GM23338 (cell line): ENCODE measurements around the gene R3HDM4. TPM values are rescaled to one million over a fixed set of nuclear protein-coding genes. Genes with fewer than 3 reads are reported as not detected.
A peak's percentile ranks its signal among the peaks of the same experiment; 100 is the strongest.

ENCODE experiments used
- ATAC-seq: fragments of 200-7000 bp; cut with Tn5 transposase; 3 replicates; pipeline ENCODE4 v1.9.1; 2020
- DNase-seq: peaks from one replicate; pipeline ENCODE4 v3.0.0-alpha.2; 2015; ENCODE audit warnings: low spot score
- H2AFZ ChIP-seq: fragments of 200-600 bp; sonication (generic); 2 replicates; pipeline ENCODE4 v1.8.0; 2016; ENCODE audit warnings: antibody characterized with exemption, mild to moderate bottlenecking, moderate library complexity
- H3F3A ChIP-seq: fragments of 200-600 bp; sonication (generic); replicated peaks from 2 replicates; pipeline ENCODE4 v1.8.0; 2017; ENCODE audit warnings: antibody characterized with exemption, mixed run types, low read depth
- H3K27ac ChIP-seq: fragments of 200-600 bp; sonication (generic); 2 replicates; pipeline ENCODE4 v1.6.1; 2016; ENCODE audit warnings: low read depth
- H3K27me3 ChIP-seq: fragments of 200-600 bp; sonication (generic); 2 replicates; pipeline ENCODE4 v1.8.0; 2016; ENCODE audit warnings: mild to moderate bottlenecking, mixed run types, moderate library complexity; ENCODE audit not compliant: insufficient read depth
- H3K36me3 ChIP-seq: fragments of 200-600 bp; sonication (generic); 2 replicates; pipeline ENCODE4 v1.8.0; 2016; ENCODE audit warnings: mild to moderate bottlenecking; ENCODE audit not compliant: insufficient read depth
- H3K4me1 ChIP-seq: fragments of 200-600 bp; sonication (generic); 2 replicates; pipeline ENCODE4 v1.8.0; 2016; ENCODE audit warnings: mild to moderate bottlenecking, moderate library complexity; ENCODE audit not compliant: insufficient read depth
- H3K4me2 ChIP-seq: fragments of 200-600 bp; sonication (generic); 2 replicates; pipeline ENCODE4 v1.7.1; 2017; ENCODE audit warnings: mixed run types
- H3K4me3 ChIP-seq: fragments of 200-600 bp; sonication (generic); 2 replicates; pipeline ENCODE4 v1.6.1; 2016; ENCODE audit warnings: mixed run types
- H3K79me2 ChIP-seq: fragments of 200-600 bp; sonication (generic); replicated peaks from 2 replicates; pipeline ENCODE4 v1.8.0; 2017; ENCODE audit warnings: mild to moderate bottlenecking; ENCODE audit not compliant: insufficient read depth
- H3K9me2 ChIP-seq: fragments of 200-600 bp; sonication (generic); 2 replicates; pipeline ENCODE4 v1.8.0; 2017; ENCODE audit not compliant: insufficient read depth
- H4K20me1 ChIP-seq: fragments of 200-600 bp; sonication (generic); replicated peaks from 2 replicates; pipeline ENCODE4 v1.8.0; 2017; ENCODE audit warnings: mild to moderate bottlenecking; ENCODE audit not compliant: insufficient read depth
- H3K27ac Mint-ChIP-seq: 2 replicates; pipeline ENCODE4 v1.8.0; 2020; ENCODE audit warnings: inconsistent platforms, mild to moderate bottlenecking, moderate library complexity, mixed read lengths
- H3K27me3 Mint-ChIP-seq: 3 replicates; pipeline ENCODE4 v1.8.0; 2022; ENCODE audit warnings: low read depth, mild to moderate bottlenecking, moderate library complexity, mixed read lengths, inconsistent platforms; ENCODE audit not compliant: insufficient read depth, poor library complexity
- H3K36me3 Mint-ChIP-seq: 3 replicates; pipeline ENCODE4 v1.8.0; 2021; ENCODE audit warnings: low read depth, mild to moderate bottlenecking, inconsistent platforms, moderate library complexity, mixed read lengths
- H3K4me1 Mint-ChIP-seq: 3 replicates; pipeline ENCODE4 v1.8.0; 2020; ENCODE audit warnings: mild to moderate bottlenecking, inconsistent platforms, mixed read lengths
- H3K4me3 Mint-ChIP-seq: 3 replicates; pipeline ENCODE4 v1.8.0; 2021; ENCODE audit warnings: moderate library complexity, mild to moderate bottlenecking, inconsistent platforms, mixed read lengths
- H3K9me3 Mint-ChIP-seq: 3 replicates; pipeline ENCODE4 v1.8.0; 2020; ENCODE audit warnings: moderate library complexity, mild to moderate bottlenecking, inconsistent platforms, mixed read lengths
- CTCF ChIP-seq, 2 experiments: fragments of 200-600 bp in 1 of 2; sonication (generic) in 1 of 2; conservative IDR thresholded peaks; 2 replicates each; pipeline versions ENCODE4 v1.5.1 to v1.6.1; 2016 to 2017; ENCODE audit warnings: antibody characterized with exemption in 2 of 2, low read depth in 2 of 2, mild to moderate bottlenecking in 2 of 2, moderate library complexity in 1 of 2
- JUNB ChIP-seq: IDR thresholded peaks from one replicate; pipeline ENCODE4 v1.6.1; 2016; ENCODE audit warnings: antibody characterized with exemption; ENCODE audit not compliant: unreplicated experiment
- ZNF462 ChIP-seq: fragments of 250-450 bp; sonication (Bioruptor Pico); IDR thresholded peaks from 2 replicates; pipeline ENCODE4 v1.5.0; 2020; ENCODE audit warnings: mild to moderate bottlenecking, moderate library complexity
- polyA plus RNA-seq: library from polyadenylated mRNA; unstranded; fragments of >200 nt; fragmentation: Nextera tagmentation; extraction: Ambion mirVana; gene quantifications from 2 replicates; pipeline ENCODE4 v1.2.1, GENCODE V29; 2016
- total RNA-seq: library from RNA; depleted of rRNA; stranded (reverse); fragments of >200 nt; shearing (Covaris generic); gene quantifications from 2 replicates; pipeline ENCODE4 v1.2.3, GENCODE V29; 2014

The R3HDM4 gene
- total and polyA plus RNA-seq, 2 experiments from 2014 or later = 76.5 to 87.1 TPM

- no peak for TF ChIP-seq ZNF462
Observed at GRCh38 chr19:884420-885211, 28.4 kb downstream of the R3HDM4 start (continued).

- no peaks in the 10 kb centered on the region for H3K4me1 Mint-ChIP-seq
- DNase-seq = no peak
- Histone ChIP-seq H3K4me2 (no peak overlapping the region), H3K79me2 (no peaks in the 10 kb centered on the region), H3K9me2 (no peaks in the 10 kb centered on the region), H3K27me3 (no peaks in the 10 kb centered on the region), H3K4me1 (no peaks in the 10 kb centered on the region), H3K27ac (no peak overlapping the region), H3F3A (no peaks in the 10 kb centered on the region), H2AFZ (no peak overlapping the region), H4K20me1 (peaks cover 4% of the 10 kb centered on the region; the same call in 1 of the 2 replicates), H3K4me3 (no peak overlapping the region), H3K36me3 (no peaks in the 10 kb centered on the region)
- peaks cover 2% of the 10 kb centered on the region for H3K27me3 Mint-ChIP-seq
- peak; percentile 52 for ATAC-seq
- H3K9me3 Mint-ChIP-seq = no peaks in the 10 kb centered on the region; the same call in 2 of the 3 replicates
- H3K36me3 Mint-ChIP-seq = peaks cover 32% of the 10 kb centered on the region; the same call in 2 of the 3 replicates
- H3K27ac Mint-ChIP-seq = no peak overlapping the region
- H3K4me3 Mint-ChIP-seq = no peak overlapping the region
- TF ChIP-seq CTCF (conservative IDR thresholded peaks at IDR 0.05; ENCODE audit: low read depth in 2 of 2) (peak; percentile 9 to 40; a peak in 2 of 4 replicates), JUNB (no peak)
Observed at GRCh38 chr19:883661-884211, 29.3 kb downstream of the R3HDM4 start.
